H9 (cell line): ENCODE results near the gene OCLN. TPM values are rescaled to one million over a fixed set of nuclear protein-coding genes. Genes with fewer than 3 reads are reported as not detected.
"Not testable (repeated sequence)": the region's sequence is repeated elsewhere in the genome, so short reads cannot be mapped to it uniquely, and the experiment has no call there.

ENCODE experiments used
- DNase-seq: peaks from one replicate; pipeline ENCODE4 v3.0.0-alpha.2; 2017
- H2AFZ ChIP-seq: one replicate; pipeline ENCODE4 v1.6.1; 2013; ENCODE audit warnings: mild to moderate bottlenecking, low read length, control low read depth, moderate library complexity
- H2AK5ac ChIP-seq: 2 replicates; pipeline ENCODE4 v1.6.1; 2013; ENCODE audit warnings: low read length, control low read depth, mixed read lengths; ENCODE audit not compliant: insufficient read length
- H2BK120ac ChIP-seq: one replicate; pipeline ENCODE4 v1.6.1; 2013; ENCODE audit warnings: low read depth, mild to moderate bottlenecking, low read length, control low read depth, inconsistent platforms; ENCODE audit not compliant: poor library complexity, severe bottlenecking
- H2BK12ac ChIP-seq: 2 replicates; pipeline ENCODE4 v1.6.1; 2013; ENCODE audit warnings: low read length, control low read depth, mixed read lengths, low read depth; ENCODE audit not compliant: insufficient read length
- H2BK15ac ChIP-seq: 2 replicates; pipeline ENCODE4 v1.6.1; 2013; ENCODE audit warnings: low read depth, low read length, control low read depth
- H2BK20ac ChIP-seq: one replicate; pipeline ENCODE4 v1.6.1; 2013; ENCODE audit warnings: low read depth, mild to moderate bottlenecking, low read length, control low read depth, inconsistent platforms; ENCODE audit not compliant: poor library complexity, severe bottlenecking
- H2BK5ac ChIP-seq: 2 replicates; pipeline ENCODE4 v1.6.1; 2013; ENCODE audit warnings: low read length, control low read depth, mixed read lengths; ENCODE audit not compliant: insufficient read length
- H3K14ac ChIP-seq: 2 replicates; pipeline ENCODE4 v1.6.1; 2013; ENCODE audit warnings: low read length, control low read depth; ENCODE audit not compliant: insufficient read depth
- H3K18ac ChIP-seq: 2 replicates; pipeline ENCODE4 v1.6.1; 2013; ENCODE audit warnings: low read depth, mild to moderate bottlenecking, mixed read lengths, low read length, control low read depth; ENCODE audit not compliant: insufficient read length
- H3K23ac ChIP-seq: 2 replicates; pipeline ENCODE4 v1.6.1; 2013; ENCODE audit warnings: low read length, control low read depth, mixed read lengths, low read depth; ENCODE audit not compliant: insufficient read length
- H3K23me2 ChIP-seq: 2 replicates; pipeline ENCODE4 v1.6.1; 2013; ENCODE audit warnings: low read depth, mild to moderate bottlenecking, mixed read lengths, low read length, control low read depth; ENCODE audit not compliant: insufficient read length, poor library complexity, severe bottlenecking
- H3K27ac ChIP-seq: 2 replicates; pipeline ENCODE4 v1.5.1; 2013; ENCODE audit warnings: low read length, control low read depth, mixed read lengths, low read depth; ENCODE audit not compliant: insufficient read length
- H3K27me3 ChIP-seq: 2 replicates; pipeline ENCODE4 v1.6.1; 2013; ENCODE audit warnings: low read length, control low read depth, inconsistent platforms; ENCODE audit not compliant: insufficient read depth
- H3K4ac ChIP-seq: 2 replicates; pipeline ENCODE4 v1.6.1; 2013; ENCODE audit warnings: low read depth, mild to moderate bottlenecking, control low read depth, inconsistent platforms, low read length, moderate library complexity
- H3K4me1 ChIP-seq: 2 replicates; pipeline ENCODE4 v1.6.1; 2013; ENCODE audit warnings: low read length, control low read depth, inconsistent platforms; ENCODE audit not compliant: insufficient read depth
- H3K4me2 ChIP-seq: 2 replicates; pipeline ENCODE4 v1.6.1; 2013; ENCODE audit warnings: low read length, control low read depth, mixed read lengths; ENCODE audit not compliant: insufficient read length, insufficient read depth
- H3K56ac ChIP-seq: 2 replicates; pipeline ENCODE4 v1.6.1; 2013; ENCODE audit warnings: low read depth, mild to moderate bottlenecking, mixed read lengths, low read length, control low read depth; ENCODE audit not compliant: insufficient read length
- H3K79me1 ChIP-seq: 2 replicates; pipeline ENCODE4 v1.6.1; 2013; ENCODE audit warnings: low read depth, mild to moderate bottlenecking, moderate library complexity, low read length, control low read depth, inconsistent platforms; ENCODE audit not compliant: insufficient read depth, poor library complexity, severe bottlenecking
- H3K79me2 ChIP-seq: 2 replicates; pipeline ENCODE4 v1.6.1; 2013; ENCODE audit warnings: low read length, control low read depth, inconsistent platforms; ENCODE audit not compliant: insufficient read depth
- H3K9ac ChIP-seq: 2 replicates; pipeline ENCODE4 v1.6.1; 2013; ENCODE audit warnings: low read length, control low read depth, mixed read lengths; ENCODE audit not compliant: insufficient read length; ENCODE audit errors: extremely low read depth
- H3K9me3 ChIP-seq: one replicate; pipeline ENCODE4 v1.6.1; 2013; ENCODE audit warnings: low read depth, low read length, inconsistent platforms; ENCODE audit not compliant: control insufficient read depth
- H3T11ph ChIP-seq: one replicate; pipeline ENCODE4 v1.6.1; 2013; ENCODE audit warnings: mild to moderate bottlenecking, low read length, control low read depth, inconsistent platforms
- H4K20me1 ChIP-seq: one replicate; pipeline ENCODE4 v1.6.1; 2013; ENCODE audit not compliant: control insufficient read depth, insufficient read length, insufficient read depth
- H4K5ac ChIP-seq: 2 replicates; pipeline ENCODE4 v1.6.1; 2013; ENCODE audit warnings: low read depth, mild to moderate bottlenecking, mixed read lengths, low read length, control low read depth; ENCODE audit not compliant: insufficient read length
- H4K8ac ChIP-seq: replicated peaks from 2 replicates; pipeline ENCODE4 v1.6.1; 2013; ENCODE audit warnings: low read length, control low read depth, mixed read lengths, low read depth; ENCODE audit not compliant: insufficient read length
- H4K91ac ChIP-seq: 2 replicates; pipeline ENCODE4 v1.6.1; 2013; ENCODE audit warnings: low read depth, mild to moderate bottlenecking, moderate library complexity, mixed read lengths, low read length, control low read depth; ENCODE audit not compliant: insufficient read length
- H3K27ac Mint-ChIP-seq, 3 experiments: 2 replicates in 2 of 3; 3 replicates in 1 of 3; pipeline ENCODE4 v1.8.0; 2020 to 2021; ENCODE audit warnings: mixed read lengths in 3 of 3, mild to moderate bottlenecking in 1 of 3, moderate library complexity in 1 of 3
- H3K27me3 Mint-ChIP-seq: 2 replicates; pipeline ENCODE4 v1.8.0; 2021; ENCODE audit warnings: low read depth, mild to moderate bottlenecking, moderate library complexity, mixed read lengths
- H3K36me3 Mint-ChIP-seq, 3 experiments: 2 replicates in 2 of 3; 3 replicates in 1 of 3; pipeline ENCODE4 v1.8.0; 2020 to 2021; ENCODE audit warnings: low read depth in 3 of 3, mixed read lengths in 3 of 3; ENCODE audit not compliant: insufficient read depth in 1 of 3
- H3K4me1 Mint-ChIP-seq, 2 experiments: 2 replicates each; pipeline ENCODE4 v1.8.0; 2020; ENCODE audit warnings: mixed read lengths in 2 of 2
- H3K4me3 Mint-ChIP-seq, 2 experiments: 2 replicates in 1 of 2; 3 replicates in 1 of 2; pipeline ENCODE4 v1.8.0; 2020 to 2021; ENCODE audit warnings: mild to moderate bottlenecking in 2 of 2, mixed read lengths in 2 of 2, moderate library complexity in 1 of 2
- H3K9me3 Mint-ChIP-seq, 2 experiments: 2 replicates in 1 of 2; 3 replicates in 1 of 2; pipeline ENCODE4 v1.8.0; 2020; ENCODE audit warnings: mild to moderate bottlenecking in 2 of 2, mixed read lengths in 2 of 2, moderate library complexity in 1 of 2
- WGBS: extraction: QIAGEN DNeasy Blood & Tissue Kit; methylation state at CpG from one replicate; pipeline ENCODE4 v1.1.7; 2013; ENCODE audit warnings: missing lambda C conversion rate, low lambda C conversion rate, mixed read lengths; ENCODE audit not compliant: insufficient read length; ENCODE audit errors: extremely low coverage; 5-methylcytosine and 5-hydroxymethylcytosine counted together
- total RNA-seq: library from RNA; stranded (reverse); gene quantifications from 2 replicates; pipeline ENCODE4 v1.2.1, GENCODE V29; 2021
- TF ChIP-seq, protein P1 (sequence below): fragments of 200-600 bp; sonication (generic); conservative IDR thresholded peaks from 3 replicates; pipeline ENCODE4 v1.8.0; 2021; ENCODE audit warnings: antibody characterized with exemption, mild to moderate bottlenecking

OCLN gene
- total RNA-seq, 1 experiment from 2014 or later = 109 TPM

DNA sequence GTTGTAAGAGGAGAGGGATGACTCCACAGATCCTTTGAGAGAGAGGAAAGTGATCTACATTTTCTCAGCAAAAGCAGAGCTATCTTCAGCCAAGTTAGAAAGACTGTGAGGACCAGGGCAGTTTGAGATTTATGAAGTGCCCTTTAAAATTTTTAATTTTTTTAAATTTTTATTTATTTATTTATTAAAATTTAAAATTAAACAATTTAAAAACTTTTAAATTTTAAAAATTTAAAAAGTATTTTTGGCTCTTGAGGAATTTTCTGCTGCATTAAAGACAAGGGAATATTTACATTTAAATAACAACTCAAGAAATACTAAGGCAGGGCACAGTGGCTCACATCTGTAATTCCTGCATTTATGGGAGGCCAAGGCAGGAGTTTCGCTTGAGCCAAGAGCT, 30.4 kb upstream of the OCLN start:
- Mint-ChIP-seq H3K27me3 (no peaks in the 10 kb centered on the region; the same call in 1 of the 2 replicates), H3K4me3 (no peak overlapping the region), H3K9me3 (peaks cover 2 to 3% of the 10 kb centered on the region in 2 experiments; a peak in 3 of 5 replicates), H3K36me3 (0 out of 7 replicates have a peak, but pooled peaks cover 0 to 2% (median 0%) of the 10 kb centered on the region in 3 experiments), H3K4me1 (peaks cover 0 to 2% of the 10 kb centered on the region in 2 experiments; a peak in 1 of 4 replicates), H3K27ac (no peak overlapping the region; a peak in 1 of 7 replicates)
- no peaks in the 10 kb centered on the region for H3K27me3 ChIP-seq
- H3K79me1 ChIP-seq = no peaks in the 10 kb centered on the region
- no peak overlapping the region for H3K56ac ChIP-seq
- no peak overlapping the region for H3T11ph ChIP-seq
- H3K27ac ChIP-seq = no peak overlapping the region
- no peaks in the 10 kb centered on the region for H3K4me1 ChIP-seq
- no peak overlapping the region for H2BK120ac ChIP-seq
- H3K23ac ChIP-seq = no peak overlapping the region
- no peaks in the 10 kb centered on the region for H3K23me2 ChIP-seq
- H3K9ac ChIP-seq = no peak overlapping the region
- TF ChIP-seq, protein P1, sequence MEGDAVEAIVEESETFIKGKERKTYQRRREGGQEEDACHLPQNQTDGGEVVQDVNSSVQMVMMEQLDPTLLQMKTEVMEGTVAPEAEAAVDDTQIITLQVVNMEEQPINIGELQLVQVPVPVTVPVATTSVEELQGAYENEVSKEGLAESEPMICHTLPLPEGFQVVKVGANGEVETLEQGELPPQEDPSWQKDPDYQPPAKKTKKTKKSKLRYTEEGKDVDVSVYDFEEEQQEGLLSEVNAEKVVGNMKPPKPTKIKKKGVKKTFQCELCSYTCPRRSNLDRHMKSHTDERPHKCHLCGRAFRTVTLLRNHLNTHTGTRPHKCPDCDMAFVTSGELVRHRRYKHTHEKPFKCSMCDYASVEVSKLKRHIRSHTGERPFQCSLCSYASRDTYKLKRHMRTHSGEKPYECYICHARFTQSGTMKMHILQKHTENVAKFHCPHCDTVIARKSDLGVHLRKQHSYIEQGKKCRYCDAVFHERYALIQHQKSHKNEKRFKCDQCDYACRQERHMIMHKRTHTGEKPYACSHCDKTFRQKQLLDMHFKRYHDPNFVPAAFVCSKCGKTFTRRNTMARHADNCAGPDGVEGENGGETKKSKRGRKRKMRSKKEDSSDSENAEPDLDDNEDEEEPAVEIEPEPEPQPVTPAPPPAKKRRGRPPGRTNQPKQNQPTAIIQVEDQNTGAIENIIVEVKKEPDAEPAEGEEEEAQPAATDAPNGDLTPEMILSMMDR = no peak
- DNase-seq = no peak
- H3K9me3 ChIP-seq = no peaks in the 10 kb centered on the region
- no peak overlapping the region for H2BK15ac ChIP-seq
- no peak overlapping the region for H2BK5ac ChIP-seq
- no peak overlapping the region for H3K4ac ChIP-seq
- no peak overlapping the region for H2BK20ac ChIP-seq
- no peak overlapping the region for H3K18ac ChIP-seq
- no peak overlapping the region for H2AK5ac ChIP-seq
- no peak overlapping the region for H4K91ac ChIP-seq
- no peak overlapping the region for H2AFZ ChIP-seq
- no peak overlapping the region for H3K14ac ChIP-seq
- WGBS = no CpG with 5 or more reads among the region's 1 CpG
- no peak overlapping the region for H3K4me2 ChIP-seq
- no peak overlapping the region for H4K8ac ChIP-seq
- no peaks in the 10 kb centered on the region for H4K20me1 ChIP-seq
- no peak overlapping the region for H4K5ac ChIP-seq
- H3K79me2 ChIP-seq = no peaks in the 10 kb centered on the region
- H2BK12ac ChIP-seq = no peak overlapping the region

DNA sequence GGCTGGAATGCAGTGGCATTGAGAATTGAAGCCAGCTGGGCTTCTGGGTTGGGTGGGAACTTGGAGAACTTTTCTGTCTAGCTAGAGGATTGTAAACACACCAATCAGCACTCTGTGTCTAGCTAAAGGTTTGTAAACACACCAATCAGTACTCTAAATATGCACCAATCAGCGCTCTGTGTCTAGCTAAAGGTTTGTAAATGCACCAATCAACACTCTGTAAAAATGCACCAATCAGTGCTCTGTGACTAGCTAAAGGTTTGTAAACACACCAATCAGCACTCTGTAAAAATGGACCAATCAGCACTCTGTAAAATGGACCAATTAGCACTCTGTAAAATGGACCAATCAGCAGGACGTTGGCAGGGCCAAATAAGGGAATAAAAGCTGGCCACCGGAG, 26.2 kb upstream of the OCLN start:
- H3K79me1 ChIP-seq, H3K14ac ChIP-seq, H2AFZ ChIP-seq, H3K27ac Mint-ChIP-seq, H3K36me3 Mint-ChIP-seq, H3K27me3 Mint-ChIP-seq, H2BK20ac ChIP-seq, H3K4ac ChIP-seq, H3T11ph ChIP-seq, H4K5ac ChIP-seq, H3K9me3 Mint-ChIP-seq, H3K9me3 ChIP-seq, H2BK5ac ChIP-seq, H3K56ac ChIP-seq, H2AK5ac ChIP-seq, H3K27ac ChIP-seq, H4K20me1 ChIP-seq, H3K23me2 ChIP-seq, H2BK120ac ChIP-seq, H3K18ac ChIP-seq, H2BK12ac ChIP-seq, H4K91ac ChIP-seq, H3K4me1 Mint-ChIP-seq, H3K23ac ChIP-seq, H2BK15ac ChIP-seq, H4K8ac ChIP-seq, H3K4me1 ChIP-seq, DNase-seq, H3K9ac ChIP-seq, H3K27me3 ChIP-seq, H3K4me2 ChIP-seq, H3K4me3 Mint-ChIP-seq, H3K79me2 ChIP-seq: not testable (repeated sequence)
- WGBS = no CpG with 5 or more reads among the region's 3 CpGs
